HG03378 (cell line): Measurements from ENCODE around the gene USH1C.

Experiments used
- ATAC-seq: cut with Tn5 transposase; IDR thresholded peaks from one replicate; pipeline ENCODE4 v1.9.1; 2021; ENCODE audit warnings: mild to moderate bottlenecking, moderate library complexity; ENCODE audit not compliant: unreplicated experiment

Gene USH1C

GRCh38 chr11:17477361-17477760, 66.9 kb downstream of the USH1C start:
- no peak for ATAC-seq

GRCh38 chr11:17477084-17477333, 67.2 kb downstream of the USH1C start:
- no peak for ATAC-seq

- ATAC-seq: no peak
Measured at GRCh38 chr11:17476317-17477083, 67.7 kb downstream of the USH1C start, which contains the start of gene ABCC8. TSS of gene ABCC8 (minus strand) at chr11:17476845. CDS start at chr11:17476776, 69 bp downstream.

GRCh38 chr11:17475666-17476316, 68.4 kb downstream of the USH1C start:
- ATAC-seq: no peak

GRCh38 chr11:17473071-17473744, 71.0 kb downstream of the USH1C start:
- no peak for ATAC-seq

- no peak for ATAC-seq
Measured at GRCh38 chr11:17472467-17472866, 71.7 kb downstream of the USH1C start.

- no peak for ATAC-seq
Measured at GRCh38 chr11:17471501-17471900, 72.7 kb downstream of the USH1C start.

- no peak for ATAC-seq
Measured at GRCh38 chr11:17469998-17470397, 74.2 kb downstream of the USH1C start.

GRCh38 chr11:17468122-17468521, 76.1 kb downstream of the USH1C start:
- ATAC-seq: no peak

GRCh38 chr11:17463546-17464174, 80.6 kb downstream of the USH1C start:
- no peak for ATAC-seq

GRCh38 chr11:17462940-17463339, 81.3 kb downstream of the USH1C start:
- no peak for ATAC-seq

- no peak for ATAC-seq
Measured at GRCh38 chr11:17460406-17460805, 83.8 kb downstream of the USH1C start.

- no peak for ATAC-seq
Measured at GRCh38 chr11:17459236-17459896, 84.8 kb downstream of the USH1C start.

GRCh38 chr11:17458268-17458667, 85.9 kb downstream of the USH1C start:
- no peak for ATAC-seq

GRCh38 chr11:17457396-17458173, 86.6 kb downstream of the USH1C start:
- no peak for ATAC-seq

GRCh38 chr11:17452668-17453067, 91.5 kb downstream of the USH1C start:
- no peak for ATAC-seq

- no peak for ATAC-seq
Measured at GRCh38 chr11:17449158-17449557, 95.1 kb downstream of the USH1C start.

GRCh38 chr11:17446482-17446881, 97.7 kb downstream of the USH1C start:
- ATAC-seq: no peak

GRCh38 chr11:17445240-17445795, 98.9 kb downstream of the USH1C start:
- no peak for ATAC-seq
